Stimulated activated CD8-positive, alpha-beta memory T cell treated with anti-CD3 and anti-CD28 coated beads, Interleukin-4, amount 100 ng/mL, for 1 hour (primary cell): ENCODE data around the gene CNPY4.
A peak's percentile ranks its signal among the peaks of the same experiment; 100 is the strongest.

ENCODE experiments used
- DNase-seq, 2 donors: peaks; one replicate each; pipeline ENCODE4 v3.0.0-alpha.2; 2020; ENCODE audit warnings: low read depth in 2 of 2, low spot score in 1 of 2

The CNPY4 gene

GRCh38 chr7:100091411-100092181, 27.8 kb upstream of the CNPY4 start:
- DNase-seq: no peak

- DNase-seq: no peak
These were observed 26.4 kb upstream of the CNPY4 start for GRCh38 chr7:100093054-100093453.

GRCh38 chr7:100093498-100093897, 25.9 kb upstream of the CNPY4 start:
- DNase-seq: no peak

- DNase-seq: no peak
These were observed 25.4 kb upstream of the CNPY4 start for GRCh38 chr7:100093925-100094486.

DNA sequence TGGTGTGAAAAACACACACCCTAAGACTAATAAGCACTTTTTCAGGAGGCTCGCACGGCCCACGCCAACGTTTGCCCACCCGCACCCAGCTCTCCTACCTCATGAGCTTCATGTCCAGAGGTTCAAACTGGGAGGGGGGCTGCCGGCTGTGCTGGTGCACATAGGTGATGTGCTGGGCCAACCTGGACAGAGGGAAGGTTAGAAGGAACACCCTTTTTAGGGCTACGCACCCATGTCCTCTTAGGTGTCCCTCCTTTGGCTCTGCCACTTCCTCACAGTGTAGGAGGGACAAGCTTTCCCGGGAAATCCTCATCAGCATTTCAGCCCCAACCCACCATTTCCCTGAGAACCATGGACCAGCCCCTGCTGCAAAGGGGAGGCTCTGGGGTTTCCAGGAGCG, 24.1 kb upstream of the CNPY4 start:
- DNase-seq: no peak

GRCh38 chr7:100095704-100096103, 23.7 kb upstream of the CNPY4 start:
- no peak for DNase-seq

DNA sequence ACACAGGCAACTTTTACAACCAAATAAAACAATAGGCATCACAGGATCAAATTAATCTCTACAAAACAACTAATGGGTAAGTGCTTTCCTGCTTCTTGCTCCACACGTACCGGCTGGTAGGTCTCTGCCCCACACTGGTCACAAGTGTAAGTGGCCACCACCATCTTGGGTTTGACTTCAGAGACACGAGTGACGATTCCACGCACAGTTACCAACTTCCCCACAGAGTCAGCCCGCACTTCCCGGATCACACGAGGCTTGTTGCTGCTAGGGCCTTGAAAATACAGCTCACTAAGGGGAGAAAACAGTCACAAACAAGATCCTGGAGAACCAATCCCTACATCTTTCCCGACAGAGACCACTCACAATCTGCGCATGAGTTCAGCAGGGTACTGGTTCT, 20.5 kb upstream of the CNPY4 start:
- no peak for DNase-seq

DNA sequence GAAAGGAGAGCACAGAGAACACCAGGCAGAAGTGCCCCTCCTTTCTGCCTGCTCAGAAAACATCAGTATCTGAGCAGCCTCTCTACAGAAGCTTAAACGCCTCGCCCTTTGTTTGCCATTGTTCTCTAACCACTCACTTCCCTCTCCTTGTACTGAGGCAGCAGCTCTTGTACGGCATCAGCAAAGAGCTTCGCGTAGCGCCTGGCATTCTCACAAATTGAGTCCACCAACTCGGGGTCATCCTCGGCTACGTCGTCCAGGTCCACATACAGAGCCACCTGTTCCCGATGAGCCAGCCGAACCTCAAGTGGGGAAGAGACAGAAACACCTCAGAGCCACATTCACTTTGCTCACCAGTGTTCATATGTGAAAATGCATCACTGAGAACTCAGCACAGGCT, 20.0 kb upstream of the CNPY4 start:
- DNase-seq: no peak

GRCh38 chr7:100100420-100101015, 18.9 kb upstream of the CNPY4 start:
- peak; percentile 70 to 71 for DNase-seq

DNA sequence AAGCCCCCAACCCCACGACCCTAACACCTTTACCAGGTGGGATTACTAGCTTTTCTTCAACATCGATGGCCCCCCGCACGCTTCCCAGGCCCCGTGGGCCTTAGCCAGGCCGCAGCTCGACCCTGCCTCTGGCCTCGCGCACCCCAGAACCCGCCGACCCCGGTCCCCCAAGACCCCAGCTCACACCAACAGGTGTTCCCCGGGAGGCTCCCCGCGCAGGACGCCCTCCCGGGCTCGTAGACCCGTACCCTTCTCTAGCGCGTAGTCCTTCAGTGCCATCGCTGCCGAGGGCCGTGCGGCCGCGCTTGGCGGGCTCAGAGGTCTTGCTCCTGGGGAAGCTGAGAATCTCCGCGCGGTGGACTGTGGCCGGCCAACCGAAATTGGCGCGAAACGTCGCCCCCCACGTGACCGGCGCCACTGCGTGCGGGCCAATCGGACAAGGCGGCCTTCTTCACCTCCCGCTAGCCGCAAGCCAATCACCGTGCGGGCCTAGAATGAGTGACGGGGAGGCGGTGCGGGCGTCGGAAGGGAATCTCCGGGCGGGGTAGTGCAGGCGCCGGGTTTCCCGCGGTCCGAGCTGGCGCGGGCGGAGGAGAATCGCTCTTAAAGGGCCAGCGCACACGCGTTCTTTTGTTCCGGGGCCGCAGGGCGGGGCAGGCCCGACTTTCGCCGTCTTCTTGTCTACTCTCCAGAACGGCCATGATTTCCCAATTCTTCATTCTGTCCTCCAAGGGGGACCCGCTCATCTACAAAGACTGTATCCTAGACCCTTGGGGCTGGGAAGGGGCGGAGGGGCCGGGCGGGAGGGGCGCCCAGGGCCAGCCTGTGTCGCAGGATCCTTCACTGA, 18.2 kb upstream of the CNPY4 start, which contains the start of the genes AP4M1 and MCM7:
AP4M1 (plus strand) TSS at position 628 of the 847 bp plus-strand sequence; CDS start at position 700, 72 bp downstream.
MCM7 (minus strand) TSS at position 382 of the 847 bp plus-strand sequence; CDS start at position 279, 103 bp downstream.
- DNase-seq: peak; percentile 89 to 95

GRCh38 chr7:100102950-100103840, 16.2 kb upstream of the CNPY4 start:
- DNase-seq: no peak

GRCh38 chr7:100105534-100105933, 13.9 kb upstream of the CNPY4 start:
- no peak for DNase-seq

DNA sequence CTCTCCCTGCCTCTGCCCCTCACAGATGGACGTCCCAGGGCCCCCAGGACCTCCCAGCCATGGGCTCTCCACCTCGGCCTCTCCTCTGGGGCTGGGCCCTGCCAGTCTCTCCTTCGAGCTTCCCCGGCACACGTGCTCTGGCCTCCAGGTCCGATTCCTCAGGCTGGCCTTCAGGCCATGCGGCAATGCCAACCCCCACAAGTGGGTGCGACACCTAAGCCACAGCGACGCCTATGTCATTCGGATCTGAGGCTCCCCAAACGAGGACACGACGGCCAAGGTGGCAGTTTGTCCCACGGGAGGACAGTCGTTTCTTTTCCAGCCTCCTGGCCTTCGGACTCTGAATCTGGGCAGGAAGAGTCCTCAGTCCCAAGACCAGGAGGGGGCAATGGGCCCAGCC, 12.8 kb upstream of the CNPY4 start:
- no peak for DNase-seq

GRCh38 chr7:100107125-100107737, 12.2 kb upstream of the CNPY4 start:
- DNase-seq: no peak

DNA sequence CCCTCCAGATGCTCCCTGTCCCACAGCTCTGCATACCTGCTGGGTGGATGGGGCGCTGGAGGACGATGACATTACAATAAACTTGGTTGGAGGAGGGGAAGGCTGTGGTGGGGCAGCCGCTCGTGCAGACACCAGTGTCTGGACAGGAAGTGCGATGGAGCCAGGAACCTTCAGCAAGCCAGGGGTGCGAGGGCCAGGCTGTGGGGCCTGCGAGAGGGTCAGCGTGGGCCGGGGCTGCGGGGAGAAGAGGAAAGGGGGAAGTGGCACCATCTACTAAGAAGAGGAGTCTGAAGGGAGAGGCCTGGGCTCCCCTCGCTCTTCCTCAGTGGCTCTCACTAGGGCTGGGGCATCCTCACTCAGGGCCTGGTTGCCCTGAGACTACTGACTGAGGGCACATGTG, 11.5 kb upstream of the CNPY4 start:
- no peak for DNase-seq

DNA sequence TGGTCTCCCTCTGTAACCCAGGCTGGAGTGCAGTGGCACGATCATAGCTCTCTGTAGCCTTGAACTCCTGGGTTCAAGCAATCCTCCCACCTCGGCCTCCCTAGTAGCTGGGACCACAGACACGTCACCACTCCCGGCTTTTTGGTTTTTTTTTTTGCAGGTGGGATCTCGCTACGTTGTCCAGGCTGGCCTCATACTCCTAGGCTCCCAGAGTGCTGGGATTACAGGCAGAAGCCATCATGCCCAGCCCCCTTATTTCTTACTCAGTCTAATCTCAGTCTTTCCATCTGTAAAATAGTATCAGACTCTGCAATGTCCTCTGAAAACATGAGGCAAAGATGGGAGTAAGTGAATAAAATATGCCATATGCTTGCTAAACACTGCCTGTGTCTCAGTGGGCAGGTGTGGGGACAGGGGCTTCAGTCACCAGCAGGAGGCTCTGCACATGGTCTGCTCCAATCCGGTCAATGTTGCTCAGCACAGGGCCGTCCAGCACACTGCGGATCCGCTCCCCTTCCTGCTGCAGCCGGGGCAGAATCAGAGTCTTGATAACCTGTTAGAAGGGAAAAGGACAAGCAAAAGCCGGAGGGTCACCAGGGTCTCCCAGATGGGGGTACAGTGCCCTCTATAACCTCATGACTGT, 9.8 kb upstream of the CNPY4 start:
- no peak for DNase-seq

GRCh38 chr7:100111156-100111555, 8.3 kb upstream of the CNPY4 start:
- DNase-seq: no peak

GRCh38 chr7:100111914-100112313, 7.5 kb upstream of the CNPY4 start:
- no peak for DNase-seq

- no peak for DNase-seq
These were observed 4.4 kb upstream of the CNPY4 start for GRCh38 chr7:100115026-100115425.
